NT2/D1 (cell line): ENCODE results near the gene SPRY2.

ENCODE experiments used
- SUZ12 ChIP-seq: IDR thresholded peaks from 2 replicates; pipeline ENCODE4 v1.6.1; 2011; ENCODE audit not compliant: insufficient read length, insufficient read depth; ENCODE audit errors: extremely low read depth
- YY1 ChIP-seq: IDR thresholded peaks from 2 replicates; pipeline ENCODE4 v1.6.1; 2011; ENCODE audit not compliant: insufficient read length, insufficient read depth
- ZNF274 ChIP-seq: IDR thresholded peaks from 2 replicates; pipeline ENCODE4 v1.6.1; 2011; ENCODE audit warnings: mild to moderate bottlenecking, low read depth, low read length

GRCh38 chr13:80348750-80349149, 7.8 kb upstream of the SPRY2 start:
- TF ChIP-seq YY1 (no peak), ZNF274 (no peak), SUZ12 (no peak)
